ENCODE measurements around the gene FGFRL1.

- TF ChIP-seq CTCF (IDR thresholded peaks at IDR 0.05) (no peak), POLR2A (IDR thresholded peaks at IDR 0.05) (no peak)
These were observed 13.2 kb upstream of the FGFRL1 start for GRCh38 chr4:998096-998691.

Measured in right lobe of liver (tissue), 4 donors.